DOHH2 (cell line): ENCODE results near the gene SIPA1L3.

Experiments used
- CTCF ChIP-seq: fragments of 200-600 bp; sonication (generic); IDR thresholded peaks from one replicate; pipeline ENCODE4 v1.5.1; 2014; ENCODE audit warnings: antibody characterized with exemption, mild to moderate bottlenecking, low read depth, low read length; ENCODE audit not compliant: poor library complexity, severe bottlenecking
- EZH2phosphoT487 ChIP-seq: fragments of 200-600 bp; sonication (generic); IDR thresholded peaks from 2 replicates; pipeline ENCODE4 v1.6.1; 2017; ENCODE audit warnings: borderline replicate concordance, mild to moderate bottlenecking, antibody characterized with exemption, low read length, moderate library complexity, mixed read lengths

DNA sequence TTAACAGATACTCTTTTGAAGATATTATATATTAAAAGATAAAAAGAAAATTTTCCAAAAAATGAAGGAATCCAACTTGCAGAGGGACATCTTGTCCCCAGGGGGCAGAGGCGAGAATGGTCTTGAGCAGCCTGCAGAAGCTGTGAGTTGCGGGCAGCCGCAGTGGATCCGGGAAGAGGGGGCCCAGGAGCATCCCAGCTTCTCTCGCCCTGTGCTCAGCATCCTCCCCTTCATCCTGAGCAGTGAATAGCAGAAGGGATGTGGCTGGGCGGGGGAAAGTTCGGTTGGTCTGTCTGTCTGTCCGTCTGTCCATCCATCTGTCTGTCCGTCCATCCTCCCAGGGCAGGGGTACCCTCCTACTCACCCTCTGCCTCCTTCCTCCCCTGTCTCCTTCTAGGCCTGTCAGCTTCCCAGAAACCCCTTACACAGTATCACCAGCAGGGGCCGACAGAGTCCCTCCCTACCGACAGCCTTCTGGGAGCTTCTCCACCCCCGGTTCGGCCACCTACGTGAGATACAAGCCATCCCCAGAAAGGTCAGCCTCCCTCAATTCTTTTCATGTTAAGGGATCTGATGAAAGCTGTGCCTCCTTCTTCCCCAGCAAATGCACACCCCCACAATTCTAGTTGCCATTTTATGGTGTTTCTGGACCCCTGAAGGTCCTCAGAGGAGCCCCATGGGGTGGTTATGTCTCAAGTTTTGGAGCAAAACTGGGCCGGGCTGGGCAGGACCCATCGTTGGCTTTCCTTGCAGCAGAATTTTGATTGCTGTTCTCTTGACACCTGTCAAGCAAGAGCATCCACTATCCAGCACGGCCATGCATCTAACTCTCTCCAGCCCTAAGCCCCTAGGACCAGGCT lies 235.4 kb downstream of the SIPA1L3 start:
- TF ChIP-seq CTCF (peak; percentile 76), EZH2phosphoT487 (no peak)
